A673 (cell line): ENCODE results near the gene TAPBP. TPM values are rescaled to one million over a fixed set of nuclear protein-coding genes. Genes with fewer than 3 reads are reported as not detected.

Source experiments
- BruUV-seq: library from RNA; stranded (reverse); fragments of 400-500 nt; replicated peaks from 2 replicates; lab custom pipeline; 2021; lab: Mats Ljungman, UMichigan
- CTCF ChIA-PET: fragments of 300-600 bp; sonication (Branson Sonifier 250); formaldehyde crosslinking; loops from one replicate; lab custom pipeline; 2022; ENCODE audit warnings: antibody characterized with exemption; lab: Charles Lee
- POLR2A ChIA-PET: fragments of 300-600 bp; sonication (Branson Sonifier 250); formaldehyde crosslinking; loops from one replicate; lab custom pipeline; 2022; ENCODE audit warnings: antibody characterized with exemption; ENCODE audit not compliant: low non-redundant PET; lab: Charles Lee
- DNase-seq: peaks from one replicate; pipeline ENCODE4 v3.0.0-alpha.2; 2015; ENCODE audit warnings: low spot score
- H3K27ac ChIP-seq: fragments of 200-600 bp; sonication (generic); 2 replicates; pipeline ENCODE4 v1.5.1; 2016; ENCODE audit warnings: mixed run types, low read depth, mild to moderate bottlenecking, mixed read lengths, antibody characterized with exemption, low read length; ENCODE audit not compliant: poor library complexity, severe bottlenecking
- H3K27me3 ChIP-seq: fragments of 200-600 bp; sonication (generic); replicated peaks from 2 replicates; pipeline ENCODE4 v1.6.1; 2017; ENCODE audit warnings: mixed run types, low read depth, mild to moderate bottlenecking, mixed read lengths, antibody characterized with exemption, low read length; ENCODE audit not compliant: insufficient read depth, poor library complexity
- H3K36me3 ChIP-seq: fragments of 200-600 bp; sonication (generic); 2 replicates; pipeline ENCODE4 v1.6.1; 2016; ENCODE audit warnings: mixed run types, mild to moderate bottlenecking, mixed read lengths, antibody characterized with exemption, low read length; ENCODE audit not compliant: insufficient read depth, poor library complexity, severe bottlenecking
- H3K4me1 ChIP-seq: fragments of 200-600 bp; sonication (generic); 2 replicates; pipeline ENCODE4 v1.6.1; 2017; ENCODE audit warnings: mixed run types, mild to moderate bottlenecking, mixed read lengths, antibody characterized with exemption, low read length; ENCODE audit not compliant: insufficient read depth, poor library complexity, severe bottlenecking
- H3K4me3 ChIP-seq: fragments of 200-600 bp; sonication (generic); 2 replicates; pipeline ENCODE4 v1.5.1; 2016; ENCODE audit warnings: low read depth, mixed run types, mild to moderate bottlenecking, mixed read lengths, low read length; ENCODE audit not compliant: poor library complexity, severe bottlenecking
- H3K9me3 ChIP-seq: fragments of 200-600 bp; sonication (generic); 2 replicates; pipeline ENCODE4 v1.6.1; 2016; ENCODE audit warnings: mixed run types, low read depth, mild to moderate bottlenecking, mixed read lengths, antibody characterized with exemption, low read length; ENCODE audit not compliant: poor library complexity, severe bottlenecking
- CTCF ChIP-seq: fragments of 300-800, 200-600 bp; sonication (generic); conservative IDR thresholded peaks from 2 replicates; pipeline ENCODE4 v1.5.1; 2017; ENCODE audit warnings: low read depth, mild to moderate bottlenecking, antibody characterized with exemption, low read length, moderate library complexity, mixed read lengths
- EZH2 ChIP-seq: fragments of 200-600 bp; sonication (generic); IDR thresholded peaks from 2 replicates; pipeline ENCODE4 v1.6.1; 2017; ENCODE audit warnings: borderline replicate concordance, low read depth, mild to moderate bottlenecking, mixed read lengths, antibody characterized with exemption, low read length; ENCODE audit not compliant: poor library complexity, severe bottlenecking
- intact Hi-C: fragments of 100-400 bp; cut with micrococcal nuclease; formaldehyde crosslinking; loops from one replicate; pipeline ENCODE4 v1.10.0; 2022; ENCODE audit not compliant: unreplicated experiment
- total RNA-seq: library from RNA; stranded (reverse); gene quantifications from 2 replicates; pipeline ENCODE4 v1.2.3, GENCODE V29; 2021

Gene TAPBP
- total RNA-seq, 1 experiment from 2014 or later: 87.8 TPM

- Histone ChIP-seq H3K4me3 (peak overlapping the region; percentile 68), H3K9me3 (no peaks in the 10 kb centered on the region), H3K36me3 (peaks cover 53% of the 10 kb centered on the region), H3K27me3 (no peaks in the 10 kb centered on the region), H3K4me1 (peaks cover 40% of the 10 kb centered on the region), H3K27ac (peak overlapping the region; percentile 99)
- TF ChIP-seq EZH2: no peak
- no peak for TF ChIP-seq CTCF
- ChIA-PET CTCF (interaction anchor here (0.6 kb wide), 1 partner anchor 129 kb away, joined by 3 read pairs; no protein-coding TSS in a partner anchor), POLR2A (no interaction called here)
- intact Hi-C loops: no loop called here
- BruUV-seq: no TSS peak
- no peak for DNase-seq
These were observed 39.7 kb downstream of the TAPBP start for GRCh38 chr6:33273924-33274902.

GRCh38 chr6:33273129-33273923, 40.6 kb downstream of the TAPBP start:
- Histone ChIP-seq H3K4me1 (peaks cover 40% of the 10 kb centered on the region), H3K27ac (peak overlapping the region; percentile 99), H3K27me3 (no peaks in the 10 kb centered on the region), H3K4me3 (peak overlapping the region; percentile 68), H3K9me3 (no peaks in the 10 kb centered on the region), H3K36me3 (peaks cover 55% of the 10 kb centered on the region)
- CTCF ChIA-PET: no interaction called here
- POLR2A ChIA-PET: no interaction called here
- no peak for TF ChIP-seq EZH2
- TF ChIP-seq CTCF: no peak
- no peak for DNase-seq
- BruUV-seq: no TSS peak
- intact Hi-C loops: no loop called here

GRCh38 chr6:33272275-33273128, 41.4 kb downstream of the TAPBP start:
- TF ChIP-seq EZH2 (no peak), CTCF (no peak)
- DNase-seq: no peak
- Histone ChIP-seq H3K4me1 (peaks cover 40% of the 10 kb centered on the region), H3K27ac (peak overlapping the region; percentile 99), H3K9me3 (no peaks in the 10 kb centered on the region), H3K36me3 (peaks cover 61% of the 10 kb centered on the region), H3K27me3 (no peaks in the 10 kb centered on the region), H3K4me3 (peak overlapping the region; percentile 68)
- CTCF ChIA-PET: no interaction called here
- BruUV-seq: TSS peak; percentile 74
- POLR2A ChIA-PET: no interaction called here
- intact Hi-C loops: no loop called here
